ENCODE results near the gene KRT23.
"Not testable (repeated sequence)": the region's sequence is repeated elsewhere in the genome, so short reads cannot be mapped to it uniquely, and the experiment has no call there.

Gene KRT23

GRCh38 chr17:40949418-40949817 is 12.0 kb upstream of the KRT23 start:
- no peak for DNase-seq

- no peak for DNase-seq
These were observed 10.5 kb upstream of the KRT23 start for GRCh38 chr17:40947929-40948328.

GRCh38 chr17:40945414-40945813 is 8.0 kb upstream of the KRT23 start:
- DNase-seq: no peak

- no peak for DNase-seq
These were observed 7.1 kb upstream of the KRT23 start for GRCh38 chr17:40944531-40944930.

GRCh38 chr17:40942553-40942952 is 5.1 kb upstream of the KRT23 start:
- no peak for DNase-seq

- DNase-seq: no peak
These were observed 2.8 kb upstream of the KRT23 start for GRCh38 chr17:40940266-40940665.

GRCh38 chr17:40938981-40939380 is 1.5 kb upstream of the KRT23 start:
- DNase-seq: no peak

GRCh38 chr17:40936976-40937375 is 470 bp downstream of the KRT23 start:
- no peak for DNase-seq

- DNase-seq: no peak
These were observed 942 bp downstream of the KRT23 start for GRCh38 chr17:40936437-40936971.

GRCh38 chr17:40935624-40936023 is 1.8 kb downstream of the KRT23 start:
- DNase-seq: no peak

GRCh38 chr17:40932608-40933007 is 4.8 kb downstream of the KRT23 start:
- DNase-seq: no peak

GRCh38 chr17:40931311-40931710 is 6.1 kb downstream of the KRT23 start:
- DNase-seq: no peak

- no peak for DNase-seq
These were observed 11.1 kb downstream of the KRT23 start for GRCh38 chr17:40926341-40926740.

GRCh38 chr17:40922239-40922638 is 15.2 kb downstream of the KRT23 start:
- DNase-seq: peak; percentile 71 to 75

- no peak for DNase-seq
These were observed 16.4 kb downstream of the KRT23 start for GRCh38 chr17:40921026-40921425.

GRCh38 chr17:40917116-40917515 is 20.3 kb downstream of the KRT23 start:
- not testable (repeated sequence) for DNase-seq

GRCh38 chr17:40916366-40916765 is 21.1 kb downstream of the KRT23 start:
- no peak for DNase-seq

- no peak for DNase-seq
These were observed 21.7 kb downstream of the KRT23 start for GRCh38 chr17:40915721-40916256.

GRCh38 chr17:40915199-40915661 is 22.2 kb downstream of the KRT23 start:
- no peak for DNase-seq

- DNase-seq: no peak
These were observed 23.2 kb downstream of the KRT23 start for GRCh38 chr17:40914075-40914855.

GRCh38 chr17:40912486-40913210 is 24.8 kb downstream of the KRT23 start:
- DNase-seq: peak; percentile 85

- DNase-seq: no peak
These were observed 27.0 kb downstream of the KRT23 start for GRCh38 chr17:40910441-40910841.

- DNase-seq: no peak
These were observed 27.7 kb downstream of the KRT23 start for GRCh38 chr17:40909755-40910154.

- DNase-seq: peak; percentile 79 to 88
These were observed 28.1 kb downstream of the KRT23 start for GRCh38 chr17:40909351-40909750.

Measured in AML-193 (cell line).